Measurements from ENCODE around the gene OSBPL8.

The OSBPL8 gene

GRCh38 chr12:76568130-76568529, 8.6 kb upstream of the OSBPL8 start:
- Histone ChIP-seq H3K79me2 (ENCODE audit: insufficient read depth, low read length) (no peaks in the 10 kb centered on the region), H3K36me3 (ENCODE audit: low read length) (no peaks in the 10 kb centered on the region), H3F3A (ENCODE audit: insufficient read depth) (no peaks in the 10 kb centered on the region), H3K9ac (ENCODE audit: low read length) (no peak overlapping the region), H3K27me3 (ENCODE audit: low read length) (no peaks in the 10 kb centered on the region), H4K20me1 (ENCODE audit: low read depth, low read length) (no peaks in the 10 kb centered on the region), H3K27ac (ENCODE audit: low read depth, low read length) (no peak overlapping the region), H3K4me3 (ENCODE audit: insufficient read depth, low read length, poor library complexity, severe bottlenecking) (no peak overlapping the region), H3K9me3 (ENCODE audit: insufficient read depth, low read length) (no peaks in the 10 kb centered on the region), H2AFZ (ENCODE audit: low read depth, low read length, severe bottlenecking) (no peak overlapping the region), H3K4me2 (ENCODE audit: low read depth, low read length, poor library complexity, severe bottlenecking) (no peak overlapping the region), H3K9me2 (replicated peaks; ENCODE audit: insufficient read depth, low read length) (no peaks in the 10 kb centered on the region)
- no peak for TF ChIP-seq CTCF (IDR thresholded peaks at IDR 0.05; ENCODE audit: insufficient read depth, low read length, poor library complexity, severe bottlenecking)
- no peak for TF ChIP-seq EZH2phosphoT487 (conservative IDR thresholded peaks at IDR 0.05; ENCODE audit: low read length)

GRCh38 chr12:76563061-76563460, 3.5 kb upstream of the OSBPL8 start:
- H2AFZ ChIP-seq (ENCODE audit: low read depth, low read length, severe bottlenecking) = no peak overlapping the region
- no peaks in the 10 kb centered on the region for H3K36me3 ChIP-seq (ENCODE audit: low read length)
- no peak overlapping the region for H3K4me2 ChIP-seq (ENCODE audit: low read depth, low read length, poor library complexity, severe bottlenecking)
- peaks cover 13% of the 10 kb centered on the region for H3K79me2 ChIP-seq (ENCODE audit: insufficient read depth, low read length)
- H3K9me3 ChIP-seq (ENCODE audit: insufficient read depth, low read length) = no peaks in the 10 kb centered on the region
- 0 out of 2 replicates have a peak, but pooled peaks cover 4% of the 10 kb centered on the region for H3F3A ChIP-seq (ENCODE audit: insufficient read depth)
- H3K27ac ChIP-seq (ENCODE audit: low read depth, low read length) = no peak overlapping the region
- H4K20me1 ChIP-seq (ENCODE audit: low read depth, low read length) = 0 out of 2 replicates have a peak, but pooled peaks cover 4% of the 10 kb centered on the region
- no peak overlapping the region for H3K4me3 ChIP-seq (ENCODE audit: insufficient read depth, low read length, poor library complexity, severe bottlenecking)
- H3K9ac ChIP-seq (ENCODE audit: low read length) = no peak overlapping the region
- no peaks in the 10 kb centered on the region for H3K9me2 ChIP-seq (replicated peaks; ENCODE audit: insufficient read depth, low read length)
- H3K27me3 ChIP-seq (ENCODE audit: low read length) = no peaks in the 10 kb centered on the region
- TF ChIP-seq CTCF (IDR thresholded peaks at IDR 0.05; ENCODE audit: insufficient read depth, low read length, poor library complexity, severe bottlenecking) (no peak), EZH2phosphoT487 (conservative IDR thresholded peaks at IDR 0.05; ENCODE audit: low read length) (no peak)

- Histone ChIP-seq H3K9ac (ENCODE audit: low read length) (no peak overlapping the region), H3F3A (ENCODE audit: insufficient read depth) (0 out of 2 replicates have a peak, but pooled peaks cover 4% of the 10 kb centered on the region), H3K4me2 (ENCODE audit: low read depth, low read length, poor library complexity, severe bottlenecking) (no peak overlapping the region), H3K36me3 (ENCODE audit: low read length) (no peaks in the 10 kb centered on the region), H3K27ac (ENCODE audit: low read depth, low read length) (no peak overlapping the region), H3K4me3 (ENCODE audit: insufficient read depth, low read length, poor library complexity, severe bottlenecking) (no peak overlapping the region), H4K20me1 (ENCODE audit: low read depth, low read length) (peaks cover 4% of the 10 kb centered on the region; the same call in 1 of the 2 replicates), H2AFZ (ENCODE audit: low read depth, low read length, severe bottlenecking) (no peak overlapping the region), H3K79me2 (ENCODE audit: insufficient read depth, low read length) (peaks cover 22% of the 10 kb centered on the region), H3K27me3 (ENCODE audit: low read length) (no peaks in the 10 kb centered on the region), H3K9me2 (replicated peaks; ENCODE audit: insufficient read depth, low read length) (no peaks in the 10 kb centered on the region), H3K9me3 (ENCODE audit: insufficient read depth, low read length) (no peaks in the 10 kb centered on the region)
- TF ChIP-seq EZH2phosphoT487 (conservative IDR thresholded peaks at IDR 0.05; ENCODE audit: low read length) = no peak
- TF ChIP-seq CTCF (IDR thresholded peaks at IDR 0.05; ENCODE audit: insufficient read depth, low read length, poor library complexity, severe bottlenecking) = no peak
These were observed 2.6 kb upstream of the OSBPL8 start for GRCh38 chr12:76562130-76562529.
